PC-3 (cell line): ENCODE results near the gene GOLGB1. TPM values are rescaled to one million over a fixed set of nuclear protein-coding genes. Genes with fewer than 3 reads are reported as not detected.

Experiments used
- total RNA-seq: library from RNA; depleted of rRNA; stranded (reverse); fragments of >200 nt; gene quantifications from 2 replicates; pipeline ENCODE4 v1.2.3, GENCODE V29; 2014; rRNA removed

Gene GOLGB1
- total RNA-seq, 1 experiment from 2014 or later: 31.6 TPM

Other genes starting within 250 kb of the GOLGB1 start
- gene POLQ, start 203.8 kb downstream of the GOLGB1 start, total RNA-seq: 9.6 and 22.2 TPM in 2 replicates
- gene ARGFX, start 181.8 kb downstream of the GOLGB1 start, total RNA-seq: not detected in 2 replicates
- not detected in 2 replicates for gene FBXO40, start 156.4 kb downstream of the GOLGB1 start, total RNA-seq
- gene HCLS1, start 88.8 kb downstream of the GOLGB1 start, total RNA-seq: 3.7 and 5.8 TPM in 2 replicates
- gene IQCB1, start 85.3 kb upstream of the GOLGB1 start, total RNA-seq: 29.0 and 29.3 TPM in 2 replicates
- 2.8 and 8.6 TPM in 2 replicates for gene EAF2, start 85.5 kb upstream of the GOLGB1 start, total RNA-seq
- gene SLC15A2, start 144.7 kb upstream of the GOLGB1 start, total RNA-seq: 0.12 and 0.91 TPM in 2 replicates